Measurements from ENCODE around the gene LEPROT.

- TF ChIP-seq POLR2A (IDR thresholded peaks at IDR 0.05) (no peak), CTCF (IDR thresholded peaks at IDR 0.05) (no peak)
Observed at GRCh38 chr1:65409816-65410326, 10.6 kb upstream of the LEPROT start.
